Measurements from ENCODE around the gene FAM20C. TPM values are rescaled to one million over a fixed set of nuclear protein-coding genes. Genes with fewer than 3 reads are reported as not detected.

FAM20C gene
- total and polyA plus RNA-seq, 2 of the 8 experiments (the other 6 are each of a cell fraction or from before 2014, with no cell fraction given), result 9.5 to 34.8 TPM

GRCh38 chr7:227926-228325 lies 35.6 kb downstream of the FAM20C start:
- H2BK15ac ChIP-seq (ENCODE audit: low read length), result no peak overlapping the region
- H3K4ac ChIP-seq (replicated peaks; ENCODE audit: insufficient read length, low read depth, low read length), result no peak overlapping the region
- H2BK20ac ChIP-seq (ENCODE audit: low read length), result no peak overlapping the region
- no peak overlapping the region for H2AK5ac ChIP-seq (ENCODE audit: low read depth, low read length)
- no peak for DNase-seq (ENCODE audit: low read depth in 1 of 2, low spot score in 2 of 2)
- H3K14ac ChIP-seq (ENCODE audit: insufficient read length), result no peak overlapping the region
- no peaks in the 10 kb centered on the region for H3K27me3 ChIP-seq (replicated peaks in 1 of 4; ENCODE audit: control insufficient read depth in 3 of 4, extremely low read depth in 1 of 4, insufficient read depth in 3 of 4, low read length in 3 of 4)
- no peaks in the 10 kb centered on the region; a peak in 1 of 7 replicates for H3K4me1 ChIP-seq (replicated peaks in 1 of 4; ENCODE audit: control insufficient read depth in 3 of 4, insufficient read depth in 4 of 4, low read length in 3 of 4)
- CTCF ChIA-PET (ENCODE audit: partially characterized antibody), result interaction anchor here (1.0 kb wide), 1 partner anchor 36 kb away, joined by 3 read pairs; no protein-coding TSS in a partner anchor
- POLR2A ChIA-PET (ENCODE audit: partially characterized antibody), result interaction anchor here (0.7 kb wide), 1 partner anchor 11 kb away, joined by 3 read pairs; no protein-coding TSS in a partner anchor
- H2BK5ac ChIP-seq (ENCODE audit: low read depth, low read length), result peak overlapping the region; percentile 44; the same call in 1 of the 2 replicates
- no peak overlapping the region for H4K91ac ChIP-seq (replicated peaks; ENCODE audit: insufficient read length, low read length)
- H2BK120ac ChIP-seq (replicated peaks; ENCODE audit: low read depth, low read length), result no peak overlapping the region
- H3K79me2 ChIP-seq (ENCODE audit: control insufficient read depth in 1 of 2, insufficient read depth in 2 of 2, low read length in 2 of 2), result no peaks in the 10 kb centered on the region
- no peak overlapping the region for H3K4me3 ChIP-seq (ENCODE audit: extremely low read depth in 1 of 4, insufficient read depth in 2 of 4, low read depth in 3 of 4, low read length in 4 of 4)
- 94% methylated on average over 16 of the region's 16 CpGs; no CpG with 5 or more reads in 1 of the 2 experiments for WGBS, 2 experiments (ENCODE audit: extremely low coverage in 1 of 2, insufficient coverage in 1 of 2, insufficient read length in 1 of 2, insufficient replicate concordance in 2 of 2, low coverage in 1 of 2, low lambda C conversion rate in 2 of 2, missing lambda C conversion rate in 1 of 2)
- no peak overlapping the region for H3K4me2 ChIP-seq (ENCODE audit: insufficient read depth in 1 of 2, low read depth in 2 of 2, low read length in 2 of 2)
- no peak overlapping the region for H2AFZ ChIP-seq (ENCODE audit: low read length)
- H4K20me1 ChIP-seq (replicated peaks in 1 of 2; ENCODE audit: control insufficient read depth in 1 of 2, insufficient read depth in 2 of 2, low read length in 2 of 2), result peaks cover 0 to 3% of the 10 kb centered on the region in 2 experiments
- no peak overlapping the region for H4K8ac ChIP-seq (ENCODE audit: extremely low read depth, insufficient read depth, low read length)
- peaks cover 0 to 3% (median under 1%) of the 10 kb centered on the region in 4 experiments; a peak in 2 of 8 replicates for H3K36me3 ChIP-seq (ENCODE audit: control insufficient read depth in 2 of 4, insufficient read depth in 4 of 4, low read length in 3 of 4)
- no peak overlapping the region for H4K5ac ChIP-seq (ENCODE audit: insufficient read length, low read depth, low read length)
- H3K9ac ChIP-seq (replicated peaks in 1 of 4; ENCODE audit: extremely low read depth in 1 of 4, low read depth in 3 of 4, low read length in 3 of 4), result no peak overlapping the region
- peaks cover 7% of the 10 kb centered on the region for H3K79me1 ChIP-seq (ENCODE audit: low read depth, low read length)
- no peak for FAIRE-seq
- TF ChIP-seq CTCF (IDR thresholded peaks at IDR 0.05; ENCODE audit: control extremely low read depth in 1 of 3, insufficient read depth in 1 of 3, low read depth in 1 of 3, low read length in 3 of 3) (no peak), SIN3A (conservative IDR thresholded peaks at IDR 0.05 in 1 of 2, IDR thresholded peaks at IDR 0.05 in 1 of 2; ENCODE audit: low read depth in 1 of 2, low read length in 2 of 2) (no peak), RBBP5 (IDR thresholded peaks at IDR 0.05; ENCODE audit: borderline replicate concordance, low read depth, low read length) (no peak), CREB1 (IDR thresholded peaks at IDR 0.05) (no peak), POLR2AphosphoS5 (IDR thresholded peaks at IDR 0.05; ENCODE audit: low read depth, low read length) (no peak), SUZ12 (IDR thresholded peaks at IDR 0.05; ENCODE audit: low read length) (no peak), BCL11A (IDR thresholded peaks at IDR 0.05; ENCODE audit: low read depth in 2 of 2, low read length in 2 of 2) (no peak), SP2 (IDR thresholded peaks at IDR 0.05; ENCODE audit: low read length) (no peak), TAF1 (IDR thresholded peaks at IDR 0.05; ENCODE audit: low read depth, low read length) (no peak), POU5F1 (IDR thresholded peaks at IDR 0.05; ENCODE audit: low read depth, low read length) (no peak)
- H3K23ac ChIP-seq (ENCODE audit: insufficient read length), result no peak overlapping the region
- no peak overlapping the region for H3K27ac ChIP-seq (ENCODE audit: low read depth, low read length)
- H3K56ac ChIP-seq (replicated peaks; ENCODE audit: insufficient read length, low read depth, low read length), result no peak overlapping the region
- H3K23me2 ChIP-seq (ENCODE audit: low read depth, low read length), result no peaks in the 10 kb centered on the region
- no peak overlapping the region for H3K18ac ChIP-seq (ENCODE audit: extremely low read depth, low read length)
- no peak overlapping the region for H2BK12ac ChIP-seq (ENCODE audit: low read depth, low read length)
- no peaks in the 10 kb centered on the region for H3K9me3 ChIP-seq (ENCODE audit: insufficient read depth in 2 of 2, low read depth in 1 of 2, low read length in 1 of 2)
